Astrocyte of the spinal cord (primary cell): ENCODE data around the gene TPRN.

Experiments
- DNase-seq: peaks from one replicate; pipeline ENCODE4 v3.0.0; 2011; ENCODE audit warnings: low read depth, low spot score
- H3K4me3 ChIP-seq: 2 replicates; pipeline ENCODE4 v1.5.1; 2011; ENCODE audit warnings: low read depth, mild to moderate bottlenecking, low read length, moderate library complexity
- CTCF ChIP-seq: IDR thresholded peaks from 2 replicates; pipeline ENCODE4 v1.5.1; 2012; ENCODE audit warnings: low read depth, mild to moderate bottlenecking, low read length, inconsistent platforms
- in situ Hi-C: cut with HindIII; loops from 2 replicates; pipeline ENCODE4 v1.10.0; 2017; ENCODE audit warnings: low sequenced_read_pairs

Gene TPRN

GRCh38 chr9:137226338-137227053, 26.0 kb upstream of the TPRN start:
- no peak for DNase-seq
- in situ Hi-C loops: no loop called here
- H3K4me3 ChIP-seq: no peak overlapping the region
- no peak for TF ChIP-seq CTCF

- H3K4me3 ChIP-seq: no peak overlapping the region
- in situ Hi-C loops: no loop called here
- no peak for TF ChIP-seq CTCF
- no peak for DNase-seq
Observed at GRCh38 chr9:137225699-137226331, 25.3 kb upstream of the TPRN start.

DNA sequence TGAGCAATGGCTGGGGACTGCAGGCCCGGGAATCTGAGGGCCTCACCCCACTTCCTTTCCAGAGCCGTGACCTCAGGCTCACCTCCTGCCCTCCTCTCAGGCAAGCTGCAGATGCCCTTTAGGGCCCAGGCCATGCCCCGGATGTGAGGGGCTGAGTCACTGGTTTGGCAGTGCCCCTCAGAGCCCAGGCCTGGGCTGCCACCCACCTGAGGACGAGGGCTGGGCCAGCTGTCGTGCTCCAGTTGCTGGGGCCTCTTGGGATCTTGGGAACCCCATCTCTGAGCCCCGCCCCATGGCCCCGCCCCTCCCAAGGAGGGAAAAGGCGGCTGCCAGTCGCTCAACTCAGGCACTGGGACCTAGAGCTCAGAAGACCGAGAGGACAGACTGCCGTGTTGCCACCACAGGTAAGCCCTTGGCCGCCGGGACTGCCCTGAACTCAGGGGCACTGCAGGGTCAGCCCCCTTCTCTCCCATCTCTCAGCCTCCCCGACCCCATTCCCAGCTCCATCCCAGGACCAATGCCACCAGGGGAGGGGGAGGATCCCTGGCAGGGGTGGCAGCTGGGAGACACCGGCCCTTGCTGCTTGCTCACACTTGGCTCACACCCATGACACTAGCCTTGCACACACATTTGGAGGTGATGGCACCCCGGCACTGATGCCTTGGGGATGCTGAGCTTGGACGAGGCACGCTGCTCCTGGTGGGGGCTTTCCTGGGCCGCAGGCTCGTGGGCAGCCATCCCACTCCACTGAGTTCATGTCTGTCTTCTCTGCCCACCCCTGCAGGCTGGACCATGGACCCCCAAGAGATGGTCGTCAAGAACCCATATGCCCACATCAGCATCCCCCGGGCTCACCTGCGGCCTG, 24.5 kb upstream of the TPRN start, which contains the start of gene CYSRT1:
Gene CYSRT1 (plus strand): TSS at position 345 of the 865 bp plus-strand sequence. CDS start 448 bp downstream, at position 793.
- in situ Hi-C loops: no loop called here
- no peak for TF ChIP-seq CTCF
- DNase-seq: no peak
- peak within 1 kb of the TSS; percentile 64 for H3K4me3 ChIP-seq

GRCh38 chr9:137223078-137223970, 22.8 kb upstream of the TPRN start:
- in situ Hi-C loops: no loop called here
- DNase-seq: peak; percentile 99

GRCh38 chr9:137222190-137223077, 21.9 kb upstream of the TPRN start, which contains the start of gene RNF208:
RNF208 (minus strand) TSS chr9:137222240; CDS start chr9:137221212, 1,028 bp downstream.
- no peak for TF ChIP-seq CTCF
- peak within 1 kb of the TSS; percentile 64 for H3K4me3 ChIP-seq
- no peak for DNase-seq
- in situ Hi-C loops: no loop called here

More at GRCh38 chr9:137223078-137223970, 22.8 kb upstream of the TPRN start:
- H3K4me3 ChIP-seq: peak overlapping the region; percentile 64
- no peak for TF ChIP-seq CTCF
